Measurements from ENCODE around the gene PIN1. TPM values are rescaled to one million over a fixed set of nuclear protein-coding genes. Genes with fewer than 3 reads are reported as not detected.

Gene PIN1
- total RNA-seq, 1 experiment from 2014 or later = 61.4 TPM

DNA sequence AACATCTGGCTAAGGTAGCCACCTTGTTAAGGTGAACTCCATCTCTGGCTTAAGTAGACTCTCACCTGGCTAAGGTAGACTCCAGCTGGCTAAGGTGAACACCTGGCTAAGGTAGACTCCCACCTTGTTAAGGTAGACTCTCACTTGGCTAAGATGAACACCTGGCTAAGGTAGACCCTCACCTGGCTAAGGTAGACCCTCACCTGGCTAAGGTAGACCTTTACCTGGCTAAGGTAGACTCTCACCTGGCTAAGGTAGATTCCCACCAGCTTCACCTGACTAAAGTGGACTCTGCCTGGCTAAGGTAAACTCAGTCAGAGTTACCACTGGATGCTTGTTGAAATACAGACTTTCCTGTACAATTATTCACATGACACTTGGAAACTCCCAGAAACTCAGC lies 23.6 kb downstream of the PIN1 start:
- intact Hi-C loops (cut with micrococcal nuclease) = no loop called here
- no peak overlapping the region for H3K27ac Mint-ChIP-seq (ENCODE audit: low read depth, unreplicated experiment)

DNA sequence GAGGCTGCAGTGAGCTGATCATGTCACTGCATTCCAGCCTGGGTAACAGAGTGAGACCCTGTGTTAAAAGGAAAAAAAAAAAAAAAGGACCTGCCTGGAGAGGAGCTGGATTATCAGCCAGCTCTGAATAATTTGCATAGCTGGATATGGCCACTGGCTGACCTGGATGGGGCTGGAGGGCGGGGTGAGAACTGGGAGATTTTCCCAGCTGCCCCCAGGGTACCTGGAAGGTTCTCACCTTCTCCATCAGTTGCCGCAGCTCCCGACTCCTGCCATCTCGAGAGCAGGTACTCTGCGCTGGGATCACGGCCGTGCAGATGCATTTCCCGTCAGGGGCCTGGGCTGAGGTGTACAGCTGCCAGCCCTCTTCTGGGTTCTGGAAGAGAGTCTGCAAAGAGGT lies 25.3 kb downstream of the PIN1 start:
- intact Hi-C loops (cut with micrococcal nuclease) = no loop called here
- Mint-ChIP-seq H3K4me1 (ENCODE audit: insufficient read depth, unreplicated experiment) (no peaks in the 10 kb centered on the region), H3K36me3 (ENCODE audit: insufficient read depth, unreplicated experiment) (no peaks in the 10 kb centered on the region), H3K9me3 (ENCODE audit: unreplicated experiment) (no peaks in the 10 kb centered on the region), H3K27ac (ENCODE audit: low read depth, unreplicated experiment) (no peak overlapping the region), H3K27me3 (ENCODE audit: insufficient read depth, unreplicated experiment) (peaks cover 45% of the 10 kb centered on the region), H3K4me3 (ENCODE audit: unreplicated experiment) (no peak overlapping the region)
- no peak for DNase-seq (ENCODE audit: unreplicated experiment)
- POLR2A ChIA-PET = no interaction called here
- CTCF ChIA-PET = interaction anchor here (0.6 kb wide), 1 partner anchor 11 kb away, joined by 3 read pairs; no protein-coding TSS in a partner anchor
- TF ChIP-seq, protein P1, sequence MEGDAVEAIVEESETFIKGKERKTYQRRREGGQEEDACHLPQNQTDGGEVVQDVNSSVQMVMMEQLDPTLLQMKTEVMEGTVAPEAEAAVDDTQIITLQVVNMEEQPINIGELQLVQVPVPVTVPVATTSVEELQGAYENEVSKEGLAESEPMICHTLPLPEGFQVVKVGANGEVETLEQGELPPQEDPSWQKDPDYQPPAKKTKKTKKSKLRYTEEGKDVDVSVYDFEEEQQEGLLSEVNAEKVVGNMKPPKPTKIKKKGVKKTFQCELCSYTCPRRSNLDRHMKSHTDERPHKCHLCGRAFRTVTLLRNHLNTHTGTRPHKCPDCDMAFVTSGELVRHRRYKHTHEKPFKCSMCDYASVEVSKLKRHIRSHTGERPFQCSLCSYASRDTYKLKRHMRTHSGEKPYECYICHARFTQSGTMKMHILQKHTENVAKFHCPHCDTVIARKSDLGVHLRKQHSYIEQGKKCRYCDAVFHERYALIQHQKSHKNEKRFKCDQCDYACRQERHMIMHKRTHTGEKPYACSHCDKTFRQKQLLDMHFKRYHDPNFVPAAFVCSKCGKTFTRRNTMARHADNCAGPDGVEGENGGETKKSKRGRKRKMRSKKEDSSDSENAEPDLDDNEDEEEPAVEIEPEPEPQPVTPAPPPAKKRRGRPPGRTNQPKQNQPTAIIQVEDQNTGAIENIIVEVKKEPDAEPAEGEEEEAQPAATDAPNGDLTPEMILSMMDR (IDR thresholded peaks at IDR 0.05; ENCODE audit: unreplicated experiment) = no peak
- no TSS peak for BruUV-seq (replicated peaks)

More for the DNA sequence above, 23.6 kb downstream of the PIN1 start:
- Mint-ChIP-seq H3K36me3 (ENCODE audit: insufficient read depth, unreplicated experiment) (no peaks in the 10 kb centered on the region), H3K9me3 (ENCODE audit: unreplicated experiment) (no peaks in the 10 kb centered on the region), H3K4me1 (ENCODE audit: insufficient read depth, unreplicated experiment) (no peaks in the 10 kb centered on the region), H3K4me3 (ENCODE audit: unreplicated experiment) (no peak overlapping the region), H3K27me3 (ENCODE audit: insufficient read depth, unreplicated experiment) (peaks cover 29% of the 10 kb centered on the region)
- CTCF ChIA-PET = interaction anchor here (1.2 to 1.7 kb wide), 2 partner anchors 17 to 141 kb away, joined by 3 to 5 read pairs; no protein-coding TSS in a partner anchor
- TF ChIP-seq, protein P1 (IDR thresholded peaks at IDR 0.05; ENCODE audit: unreplicated experiment) = no peak
- POLR2A ChIA-PET = interaction anchor here (0.7 kb wide), 1 partner anchor 272 kb away, joined by 3 read pairs; no protein-coding TSS in a partner anchor
- no peak for DNase-seq (ENCODE audit: unreplicated experiment)
- no TSS peak for BruUV-seq (replicated peaks)

DNA sequence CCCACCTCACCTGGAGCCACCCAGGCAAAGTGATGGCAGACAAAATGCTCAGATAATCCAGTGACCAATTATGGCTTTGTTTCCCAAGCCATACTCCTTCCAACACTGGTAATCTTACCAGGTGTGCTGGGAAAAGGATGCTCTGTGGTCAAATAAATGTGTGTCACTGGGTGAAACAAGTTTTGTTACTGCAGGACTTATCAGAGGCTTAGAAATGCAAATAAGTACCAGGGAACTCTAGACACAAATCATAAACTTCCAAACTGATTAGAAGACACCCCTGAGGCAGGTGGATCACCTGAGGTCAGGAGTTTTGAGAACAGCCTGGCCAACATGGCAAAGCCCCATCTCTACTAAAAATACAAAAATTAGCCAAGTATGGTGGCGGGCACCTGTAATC lies 26.4 kb downstream of the PIN1 start:
- Mint-ChIP-seq H3K9me3 (ENCODE audit: unreplicated experiment) (no peaks in the 10 kb centered on the region), H3K36me3 (ENCODE audit: insufficient read depth, unreplicated experiment) (no peaks in the 10 kb centered on the region), H3K4me3 (ENCODE audit: unreplicated experiment) (no peak overlapping the region), H3K4me1 (ENCODE audit: insufficient read depth, unreplicated experiment) (no peaks in the 10 kb centered on the region), H3K27me3 (ENCODE audit: insufficient read depth, unreplicated experiment) (peaks cover 50% of the 10 kb centered on the region), H3K27ac (ENCODE audit: low read depth, unreplicated experiment) (no peak overlapping the region)
- no TSS peak for BruUV-seq (replicated peaks)
- DNase-seq (ENCODE audit: unreplicated experiment) = no peak
- TF ChIP-seq, protein P1 (IDR thresholded peaks at IDR 0.05; ENCODE audit: unreplicated experiment) = no peak
- POLR2A ChIA-PET = no interaction called here
- intact Hi-C loops (cut with micrococcal nuclease) = no loop called here
- CTCF ChIA-PET = no interaction called here

DNA sequence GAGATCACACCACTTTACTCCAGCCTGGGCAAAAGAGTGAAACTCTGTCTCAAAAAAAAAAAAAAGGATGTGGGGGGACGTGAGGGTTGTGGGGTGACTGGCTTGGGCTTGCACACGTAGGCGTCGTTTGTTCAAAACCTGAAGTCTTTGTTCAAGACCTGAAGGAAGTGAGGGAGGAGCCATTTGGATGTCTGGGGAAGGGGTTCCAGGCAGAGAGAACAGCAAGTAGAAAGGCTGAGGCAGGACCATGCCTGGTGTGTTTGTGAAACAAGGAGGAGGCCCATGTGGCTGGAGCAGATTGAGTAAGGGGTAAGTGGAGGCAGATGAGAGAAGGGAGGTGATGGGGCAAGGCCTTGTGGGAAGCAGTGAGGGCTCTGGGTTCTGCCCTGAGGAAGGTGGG lies 27.8 kb downstream of the PIN1 start:
- Mint-ChIP-seq H3K27ac (ENCODE audit: low read depth, unreplicated experiment) (no peak overlapping the region), H3K36me3 (ENCODE audit: insufficient read depth, unreplicated experiment) (no peaks in the 10 kb centered on the region), H3K27me3 (ENCODE audit: insufficient read depth, unreplicated experiment) (peaks cover 62% of the 10 kb centered on the region), H3K4me1 (ENCODE audit: insufficient read depth, unreplicated experiment) (no peaks in the 10 kb centered on the region), H3K4me3 (ENCODE audit: unreplicated experiment) (no peak overlapping the region), H3K9me3 (ENCODE audit: unreplicated experiment) (no peaks in the 10 kb centered on the region)
- no peak for DNase-seq (ENCODE audit: unreplicated experiment)
- TF ChIP-seq, protein P1 (IDR thresholded peaks at IDR 0.05; ENCODE audit: unreplicated experiment) = no peak
- intact Hi-C loops (cut with micrococcal nuclease) = no loop called here
- ChIA-PET CTCF (no interaction called here), POLR2A (no interaction called here)
- BruUV-seq (replicated peaks) = no TSS peak

Data from MCF 10A (cell line).